Panc1 (cell line): Measurements from ENCODE around the gene KCNK5.

Experiments
- POLR2AphosphoS5 ChIP-seq: IDR thresholded peaks from 2 replicates; pipeline ENCODE4 v1.6.1; 2012; ENCODE audit warnings: mild to moderate bottlenecking, low read depth, low read length, moderate library complexity
- TCF7L2 ChIP-seq: IDR thresholded peaks from 2 replicates; pipeline ENCODE4 v1.6.1; 2011; ENCODE audit warnings: mild to moderate bottlenecking, low read depth, low read length, inconsistent platforms
- TF ChIP-seq, protein P1 (sequence below), 2 experiments: IDR thresholded peaks; 2 replicates each; pipeline ENCODE4 v1.6.1; 2011 to 2012; ENCODE audit warnings: low read depth in 2 of 2, control low read depth in 1 of 2, low read length in 1 of 2, mild to moderate bottlenecking in 1 of 2, moderate library complexity in 1 of 2; ENCODE audit not compliant: insufficient read depth in 1 of 2
- TF ChIP-seq, protein P2 (sequence below): fragments of 450-650 bp; IDR thresholded peaks from 2 replicates; pipeline ENCODE4 v1.5.1; 2017; ENCODE audit warnings: mild to moderate bottlenecking

- TF ChIP-seq, protein P1, sequence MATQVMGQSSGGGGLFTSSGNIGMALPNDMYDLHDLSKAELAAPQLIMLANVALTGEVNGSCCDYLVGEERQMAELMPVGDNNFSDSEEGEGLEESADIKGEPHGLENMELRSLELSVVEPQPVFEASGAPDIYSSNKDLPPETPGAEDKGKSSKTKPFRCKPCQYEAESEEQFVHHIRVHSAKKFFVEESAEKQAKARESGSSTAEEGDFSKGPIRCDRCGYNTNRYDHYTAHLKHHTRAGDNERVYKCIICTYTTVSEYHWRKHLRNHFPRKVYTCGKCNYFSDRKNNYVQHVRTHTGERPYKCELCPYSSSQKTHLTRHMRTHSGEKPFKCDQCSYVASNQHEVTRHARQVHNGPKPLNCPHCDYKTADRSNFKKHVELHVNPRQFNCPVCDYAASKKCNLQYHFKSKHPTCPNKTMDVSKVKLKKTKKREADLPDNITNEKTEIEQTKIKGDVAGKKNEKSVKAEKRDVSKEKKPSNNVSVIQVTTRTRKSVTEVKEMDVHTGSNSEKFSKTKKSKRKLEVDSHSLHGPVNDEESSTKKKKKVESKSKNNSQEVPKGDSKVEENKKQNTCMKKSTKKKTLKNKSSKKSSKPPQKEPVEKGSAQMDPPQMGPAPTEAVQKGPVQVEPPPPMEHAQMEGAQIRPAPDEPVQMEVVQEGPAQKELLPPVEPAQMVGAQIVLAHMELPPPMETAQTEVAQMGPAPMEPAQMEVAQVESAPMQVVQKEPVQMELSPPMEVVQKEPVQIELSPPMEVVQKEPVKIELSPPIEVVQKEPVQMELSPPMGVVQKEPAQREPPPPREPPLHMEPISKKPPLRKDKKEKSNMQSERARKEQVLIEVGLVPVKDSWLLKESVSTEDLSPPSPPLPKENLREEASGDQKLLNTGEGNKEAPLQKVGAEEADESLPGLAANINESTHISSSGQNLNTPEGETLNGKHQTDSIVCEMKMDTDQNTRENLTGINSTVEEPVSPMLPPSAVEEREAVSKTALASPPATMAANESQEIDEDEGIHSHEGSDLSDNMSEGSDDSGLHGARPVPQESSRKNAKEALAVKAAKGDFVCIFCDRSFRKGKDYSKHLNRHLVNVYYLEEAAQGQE (IDR thresholded peaks at IDR 0.05; ENCODE audit: insufficient read depth in 1 of 2, low read depth in 2 of 2, low read length in 1 of 2), result no peak
- TF ChIP-seq, protein P2, sequence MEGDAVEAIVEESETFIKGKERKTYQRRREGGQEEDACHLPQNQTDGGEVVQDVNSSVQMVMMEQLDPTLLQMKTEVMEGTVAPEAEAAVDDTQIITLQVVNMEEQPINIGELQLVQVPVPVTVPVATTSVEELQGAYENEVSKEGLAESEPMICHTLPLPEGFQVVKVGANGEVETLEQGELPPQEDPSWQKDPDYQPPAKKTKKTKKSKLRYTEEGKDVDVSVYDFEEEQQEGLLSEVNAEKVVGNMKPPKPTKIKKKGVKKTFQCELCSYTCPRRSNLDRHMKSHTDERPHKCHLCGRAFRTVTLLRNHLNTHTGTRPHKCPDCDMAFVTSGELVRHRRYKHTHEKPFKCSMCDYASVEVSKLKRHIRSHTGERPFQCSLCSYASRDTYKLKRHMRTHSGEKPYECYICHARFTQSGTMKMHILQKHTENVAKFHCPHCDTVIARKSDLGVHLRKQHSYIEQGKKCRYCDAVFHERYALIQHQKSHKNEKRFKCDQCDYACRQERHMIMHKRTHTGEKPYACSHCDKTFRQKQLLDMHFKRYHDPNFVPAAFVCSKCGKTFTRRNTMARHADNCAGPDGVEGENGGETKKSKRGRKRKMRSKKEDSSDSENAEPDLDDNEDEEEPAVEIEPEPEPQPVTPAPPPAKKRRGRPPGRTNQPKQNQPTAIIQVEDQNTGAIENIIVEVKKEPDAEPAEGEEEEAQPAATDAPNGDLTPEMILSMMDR, result no peak
- no peak for TF ChIP-seq TCF7L2
- no peak for TF ChIP-seq POLR2AphosphoS5
Measured at GRCh38 chr6:39239527-39240154, 10.4 kb upstream of the KCNK5 start.
